K562 (cell line): ENCODE data around the gene LIX1.

Source experiments
- MYC ChIP-seq, 2 experiments: fragments of 250-450 bp in 1 of 2; sonication (Bioruptor Pico) in 1 of 2; IDR thresholded peaks; 2 replicates each; pipeline versions ENCODE4 v1.5.1 to v1.6.1; 2012 to 2021; ENCODE audit warnings: low read depth in 2 of 2, borderline replicate concordance in 1 of 2, improper control_type of control experiment in 1 of 2, low read length in 1 of 2, mild to moderate bottlenecking in 1 of 2, moderate library complexity in 1 of 2
- NFE2 ChIP-seq: IDR thresholded peaks from 2 replicates; pipeline ENCODE4 v1.6.1; 2014; ENCODE audit warnings: antibody characterized with exemption, low read depth
- PML ChIP-seq: IDR thresholded peaks from 2 replicates; pipeline ENCODE4 v1.6.1; 2012; ENCODE audit warnings: low read length, inconsistent platforms
- POLR2A ChIP-seq: fragments of 450-650 bp; conservative IDR thresholded peaks from 2 replicates; pipeline ENCODE4 v1.6.1; 2016
- RAD51 ChIP-seq: fragments of 450-650 bp; IDR thresholded peaks from 2 replicates; pipeline ENCODE4 v1.7.1; 2016; ENCODE audit warnings: low read depth, mild to moderate bottlenecking, borderline replicate concordance

GRCh38 chr5:97070234-97070633, 72.2 kb downstream of the LIX1 start:
- TF ChIP-seq MYC (IDR thresholded peaks at IDR 0.05; ENCODE audit: low read depth, low read length) (no peak), MYC (CRISPR knock-in tag; IDR thresholded peaks at IDR 0.05; ENCODE audit: borderline replicate concordance, low read depth) (no peak), POLR2A (no peak), NFE2 (no peak), RAD51 (no peak), PML (no peak)
